Gastrocnemius medialis (tissue), 4 donors: ENCODE results near the gene PSMB10. TPM values are rescaled to one million over a fixed set of nuclear protein-coding genes. Genes with fewer than 3 reads are reported as not detected.

Experiments used
- ATAC-seq, 2 donors: fragments of 150-250 bp; one replicate each; pipeline ENCODE4 v1.9.1; 2016
- DNase-seq, 2 donors: peaks; one replicate each; pipeline ENCODE4 v3.0.0-alpha.2; 2019
- H3K27ac ChIP-seq, 4 donors: fragments of 200-600 bp; sonication (generic); 1 replicate in 1 of 4; 2 replicates in 3 of 4; pipeline ENCODE4 v1.5.1; 2016 to 2018; ENCODE audit warnings: mild to moderate bottlenecking in 2 of 4, moderate library complexity in 1 of 4
- H3K27me3 ChIP-seq, 3 donors: fragments of 200-600 bp; sonication (generic) in 2 of 3; 1 replicate in 1 of 3; 2 replicates in 2 of 3; pipeline versions ENCODE4 v1.5.1 to v1.6.0; 2016 to 2019; ENCODE audit warnings: mild to moderate bottlenecking in 1 of 3, moderate library complexity in 1 of 3
- H3K36me3 ChIP-seq, 2 donors: fragments of 200-600 bp; sonication (generic) in 1 of 2; one replicate each; pipeline ENCODE4 v1.5.1; 2017 to 2018
- H3K4me1 ChIP-seq, 2 donors: fragments of 200-600 bp; sonication (generic) in 1 of 2; one replicate each; pipeline ENCODE4 v1.5.1; 2016 to 2017; ENCODE audit warnings: mild to moderate bottlenecking in 2 of 2
- H3K4me3 ChIP-seq, 4 donors: fragments of 200-600 bp; sonication (generic) in 3 of 4; 1 replicate in 1 of 4; 2 replicates in 3 of 4; pipeline ENCODE4 v1.5.1; 2016 to 2019; ENCODE audit warnings: mild to moderate bottlenecking in 2 of 4
- H3K9me3 ChIP-seq, 3 donors: fragments of 200-600 bp; sonication (generic) in 2 of 3; 1 replicate in 1 of 3; 2 replicates in 2 of 3; pipeline ENCODE4 v1.5.1; 2016 to 2019
- POLR2A ChIP-seq, 2 donors: fragments of 450-650 bp; IDR thresholded peaks; one replicate each; pipeline ENCODE4 v1.6.1; 2017; ENCODE audit warnings: antibody characterized with exemption in 2 of 2, mild to moderate bottlenecking in 2 of 2, moderate library complexity in 2 of 2
- in situ Hi-C, 4 donors: fragments of 200-750 bp; cut with MboI; loops; one replicate each; pipeline versions ENCODE4 v1.15.0 to v1.8.0; 2017; ENCODE audit warnings: low sequenced_read_pairs in 4 of 4
- intact Hi-C: fragments of 100-400 bp; cut with DNase I; formaldehyde crosslinking; loops from one replicate; pipeline ENCODE4 v1.15.1; 2023; ENCODE audit warnings: low total_unique reads
- total RNA-seq, 4 donors: library from RNA; depleted of rRNA; stranded (reverse); fragments of >200 nt; gene quantifications; one replicate each; pipeline versions ENCODE4 v1.1.0 to v1.2.3, GENCODE V29; 2016
- TF ChIP-seq, protein P1 (sequence below), 5 experiments: fragments of 450-650 bp in 3 of 5; fragments of 200-600 bp in 2 of 5; sonication (generic) in 2 of 5; IDR thresholded peaks in 4 of 5; conservative IDR thresholded peaks in 1 of 5; 1 replicate in 4 of 5; 2 replicates in 1 of 5; pipeline ENCODE4 v1.5.1; 2016 to 2019; ENCODE audit warnings: antibody characterized with exemption in 5 of 5, mild to moderate bottlenecking in 3 of 5, moderate library complexity in 3 of 5

The PSMB10 gene
- total RNA-seq, 4 donors from 2014 or later = 18.3 to 41.4 (median 23.9) TPM

DNA sequence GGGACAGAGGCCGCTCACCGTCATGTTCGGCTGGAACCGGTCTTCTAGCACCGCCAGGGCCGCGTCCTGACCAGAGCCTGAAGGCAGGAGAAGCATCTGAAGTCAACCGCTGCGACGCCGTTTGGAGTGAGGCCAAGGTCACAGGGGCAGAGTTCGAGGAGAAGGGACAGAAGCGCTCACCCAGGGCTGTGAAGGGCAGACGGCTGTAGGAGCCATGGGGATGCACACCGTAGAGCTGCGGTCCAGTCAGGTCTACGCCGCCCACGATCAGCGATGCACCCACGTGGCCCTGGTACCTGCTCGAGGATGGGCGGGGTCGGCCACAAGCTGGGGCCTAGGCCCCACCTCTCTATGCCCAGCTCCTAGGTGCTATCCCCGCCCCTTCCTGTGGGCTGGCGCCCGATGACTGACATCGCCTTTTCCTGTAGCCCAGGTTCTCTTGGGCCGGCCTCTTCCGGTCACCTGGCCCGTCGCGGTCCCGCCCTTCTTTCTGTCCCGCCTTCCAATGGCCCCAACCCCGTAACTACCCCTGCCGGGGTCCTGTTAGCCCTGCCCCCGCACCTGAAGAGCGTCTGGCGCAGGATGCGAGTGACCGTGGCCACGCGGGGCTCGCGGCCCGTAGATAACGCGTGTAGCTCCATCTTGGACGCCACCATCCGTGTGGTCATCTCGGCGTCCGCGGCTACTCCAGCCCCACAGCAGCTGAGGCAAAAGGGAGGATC is 1.1 kb downstream of the PSMB10 start:
- H3K27ac ChIP-seq = peak overlapping the region; percentile 91 to 98 (median 94)
- no peaks in the 10 kb centered on the region for H3K9me3 ChIP-seq
- in situ Hi-C loops = loop anchor here in 1 of 4 donors (10.0 kb wide), 1 partner anchor 51 kb away; the partner anchor contains the start of gene NRN1L
- no peaks in the 10 kb centered on the region for H3K27me3 ChIP-seq
- H3K36me3 ChIP-seq = peaks cover 0 to 4% of the 10 kb centered on the region in 2 donors
- TF ChIP-seq, protein P1, sequence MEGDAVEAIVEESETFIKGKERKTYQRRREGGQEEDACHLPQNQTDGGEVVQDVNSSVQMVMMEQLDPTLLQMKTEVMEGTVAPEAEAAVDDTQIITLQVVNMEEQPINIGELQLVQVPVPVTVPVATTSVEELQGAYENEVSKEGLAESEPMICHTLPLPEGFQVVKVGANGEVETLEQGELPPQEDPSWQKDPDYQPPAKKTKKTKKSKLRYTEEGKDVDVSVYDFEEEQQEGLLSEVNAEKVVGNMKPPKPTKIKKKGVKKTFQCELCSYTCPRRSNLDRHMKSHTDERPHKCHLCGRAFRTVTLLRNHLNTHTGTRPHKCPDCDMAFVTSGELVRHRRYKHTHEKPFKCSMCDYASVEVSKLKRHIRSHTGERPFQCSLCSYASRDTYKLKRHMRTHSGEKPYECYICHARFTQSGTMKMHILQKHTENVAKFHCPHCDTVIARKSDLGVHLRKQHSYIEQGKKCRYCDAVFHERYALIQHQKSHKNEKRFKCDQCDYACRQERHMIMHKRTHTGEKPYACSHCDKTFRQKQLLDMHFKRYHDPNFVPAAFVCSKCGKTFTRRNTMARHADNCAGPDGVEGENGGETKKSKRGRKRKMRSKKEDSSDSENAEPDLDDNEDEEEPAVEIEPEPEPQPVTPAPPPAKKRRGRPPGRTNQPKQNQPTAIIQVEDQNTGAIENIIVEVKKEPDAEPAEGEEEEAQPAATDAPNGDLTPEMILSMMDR (IDR thresholded peaks at IDR 0.05 in 4 of 5, conservative IDR thresholded peaks at IDR 0.05 in 1 of 5) = peak in 1 of 5 experiments; percentile 28
- peak; percentile 61 to 65 for TF ChIP-seq POLR2A (IDR thresholded peaks at IDR 0.05)
- intact Hi-C loops = loop anchor here (2.0 to 10.0 kb wide), 3 partner anchors 23 to 381 kb away; no protein-coding TSS in a partner anchor
- H3K4me3 ChIP-seq = peak overlapping the region; percentile 79 to 99 (median 93)
- ATAC-seq (peak; percentile 89 to 92), DNase-seq (peak; percentile 94 to 96)
- H3K4me1 ChIP-seq = peaks cover 22 to 29% of the 10 kb centered on the region in 2 donors

DNA sequence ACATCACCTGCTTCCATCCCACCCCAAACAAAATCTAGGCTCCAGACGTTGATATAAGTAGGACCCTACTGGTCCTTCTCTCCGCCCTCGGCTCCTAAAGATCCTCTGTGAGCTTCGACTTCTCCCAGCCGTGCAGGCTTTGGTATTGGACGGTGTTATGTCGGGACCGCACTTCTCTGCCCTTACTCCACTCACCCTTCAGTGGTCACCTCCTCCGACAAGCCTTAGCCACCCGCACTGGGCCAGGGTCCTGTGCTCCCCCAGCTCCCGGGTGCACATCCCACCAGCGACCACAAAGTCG is 1.6 kb downstream of the PSMB10 start:
- intact Hi-C loops = loop anchor here (2.0 to 10.0 kb wide), 2 partner anchors 54 to 380 kb away; no protein-coding TSS in a partner anchor
- peak overlapping the region; percentile 79 to 99 (median 93) for H3K4me3 ChIP-seq
- peak overlapping the region; percentile 91 to 98 (median 94) for H3K27ac ChIP-seq
- peak; percentile 3 to 7 for ATAC-seq
- no peak for DNase-seq
- in situ Hi-C loops = loop anchor here in 1 of 4 donors (10.0 kb wide), 1 partner anchor 50 kb away; the partner anchor contains the start of gene NRN1L
- H3K36me3 ChIP-seq = peaks cover 0 to 4% of the 10 kb centered on the region in 2 donors
- H3K4me1 ChIP-seq = peaks cover 22 to 27% of the 10 kb centered on the region in 2 donors
- H3K9me3 ChIP-seq = no peaks in the 10 kb centered on the region
- no peaks in the 10 kb centered on the region for H3K27me3 ChIP-seq
- no peak for TF ChIP-seq POLR2A (IDR thresholded peaks at IDR 0.05)
- TF ChIP-seq, protein P1 (IDR thresholded peaks at IDR 0.05 in 4 of 5, conservative IDR thresholded peaks at IDR 0.05 in 1 of 5) = no peak

DNA sequence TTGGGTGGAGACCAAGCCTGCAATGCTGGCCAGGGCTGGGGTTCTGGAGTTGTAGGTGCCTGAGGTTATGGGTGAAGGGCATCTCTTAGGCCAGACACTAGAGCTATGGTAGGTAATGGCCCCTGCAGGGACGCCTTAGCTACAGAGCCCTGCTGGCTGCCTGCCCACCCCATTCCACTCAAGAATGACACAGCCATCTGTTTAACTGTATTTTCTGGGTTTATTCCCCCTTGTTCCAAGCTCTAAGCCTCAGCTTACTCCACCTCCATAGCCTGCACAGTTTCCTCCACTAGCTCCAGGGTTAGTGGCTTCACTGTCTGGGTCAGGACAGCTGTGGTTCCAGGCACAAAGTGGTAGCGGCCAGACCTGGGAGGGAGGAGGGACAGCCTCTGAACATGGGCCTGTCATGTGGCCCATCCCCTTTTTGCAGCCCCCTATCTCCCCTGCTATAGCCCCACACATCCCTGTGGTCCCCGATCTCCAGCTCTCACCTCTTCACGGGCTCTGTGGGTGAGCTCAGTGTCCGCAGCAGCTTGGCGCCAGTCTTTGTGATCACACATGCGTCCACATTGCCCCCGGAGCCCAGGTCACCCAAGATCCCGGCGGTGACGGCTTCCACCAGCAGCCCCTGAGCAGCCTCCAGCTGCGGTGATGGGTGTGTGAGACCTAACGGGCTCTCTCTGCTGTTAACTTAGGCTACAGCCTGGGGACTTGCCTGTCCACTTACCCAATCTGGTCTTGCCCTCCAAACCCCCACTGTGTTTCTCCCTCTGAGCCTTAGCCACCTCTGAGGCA is 2.1 kb downstream of the PSMB10 start:
- peak overlapping the region; percentile 79 to 99 (median 93) for H3K4me3 ChIP-seq
- in situ Hi-C loops (loop anchor here in 1 of 4 donors (10.0 kb wide), 1 partner anchor 50 kb away; the partner anchor contains the start of gene NRN1L), intact Hi-C loops (loop anchor here (2.0 to 10.0 kb wide), 2 partner anchors 54 to 380 kb away; no protein-coding TSS in a partner anchor)
- TF ChIP-seq, protein P1 (IDR thresholded peaks at IDR 0.05 in 4 of 5, conservative IDR thresholded peaks at IDR 0.05 in 1 of 5) = no peak
- no peak for TF ChIP-seq POLR2A (IDR thresholded peaks at IDR 0.05)
- ATAC-seq (peak in 1 of 2 donors; percentile 1), DNase-seq (no peak)
- H3K27ac ChIP-seq = peak overlapping the region; percentile 91 to 98 (median 94)
- H3K27me3 ChIP-seq = no peaks in the 10 kb centered on the region
- no peaks in the 10 kb centered on the region for H3K9me3 ChIP-seq
- H3K4me1 ChIP-seq = peaks cover 22 to 25% of the 10 kb centered on the region in 2 donors
- peaks cover 0 to 2% of the 10 kb centered on the region in 2 donors for H3K36me3 ChIP-seq

DNA sequence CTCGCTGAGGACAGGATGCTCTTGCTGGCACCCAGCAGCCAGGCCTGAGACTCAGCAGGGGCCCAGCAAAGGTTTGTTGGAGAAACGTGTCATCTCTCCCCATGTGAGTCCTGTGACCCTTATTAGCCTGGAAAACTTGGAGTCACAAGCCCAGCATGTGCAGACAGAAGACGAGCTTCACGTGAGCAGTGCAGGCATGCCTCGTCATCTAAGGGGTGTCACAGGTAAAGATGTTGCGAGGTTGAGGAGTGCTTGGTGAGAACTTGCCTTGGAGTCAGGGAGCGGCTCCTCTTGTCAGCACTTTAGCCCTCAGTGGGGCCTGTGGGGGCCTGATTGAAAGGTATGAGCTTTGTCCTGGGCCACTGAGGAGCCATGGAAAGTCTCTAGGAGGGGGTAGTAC is 2.8 kb downstream of the PSMB10 start:
- Histone ChIP-seq H3K36me3 (no peaks in the 10 kb centered on the region), H3K27ac (peak overlapping the region in 1 of 4 donors; percentile 95), H3K4me1 (peaks cover 22 to 25% of the 10 kb centered on the region in 2 donors), H3K9me3 (no peaks in the 10 kb centered on the region), H3K27me3 (no peaks in the 10 kb centered on the region), H3K4me3 (no peak overlapping the region)
- in situ Hi-C loops = loop anchor here in 1 of 4 donors (10.0 kb wide), 1 partner anchor 49 kb away; the partner anchor contains the start of gene NRN1L
- intact Hi-C loops = loop anchor here (2.0 to 10.0 kb wide), 2 partner anchors 55 to 379 kb away; no protein-coding TSS in a partner anchor
- DNase-seq (no peak), ATAC-seq (no peak)
- no peak for TF ChIP-seq POLR2A (IDR thresholded peaks at IDR 0.05)
- TF ChIP-seq, protein P1 (IDR thresholded peaks at IDR 0.05 in 4 of 5, conservative IDR thresholded peaks at IDR 0.05 in 1 of 5) = no peak
